ENCODE results near the gene FUT7. TPM values are rescaled to one million over a fixed set of nuclear protein-coding genes. Genes with fewer than 3 reads are reported as not detected.

FUT7 gene
- total RNA-seq, 3 donors from 2014 or later (not counting 1 experiment from before 2014, with no cell fraction given), result 0.99 to 5.1 (median 3.9) TPM

DNA sequence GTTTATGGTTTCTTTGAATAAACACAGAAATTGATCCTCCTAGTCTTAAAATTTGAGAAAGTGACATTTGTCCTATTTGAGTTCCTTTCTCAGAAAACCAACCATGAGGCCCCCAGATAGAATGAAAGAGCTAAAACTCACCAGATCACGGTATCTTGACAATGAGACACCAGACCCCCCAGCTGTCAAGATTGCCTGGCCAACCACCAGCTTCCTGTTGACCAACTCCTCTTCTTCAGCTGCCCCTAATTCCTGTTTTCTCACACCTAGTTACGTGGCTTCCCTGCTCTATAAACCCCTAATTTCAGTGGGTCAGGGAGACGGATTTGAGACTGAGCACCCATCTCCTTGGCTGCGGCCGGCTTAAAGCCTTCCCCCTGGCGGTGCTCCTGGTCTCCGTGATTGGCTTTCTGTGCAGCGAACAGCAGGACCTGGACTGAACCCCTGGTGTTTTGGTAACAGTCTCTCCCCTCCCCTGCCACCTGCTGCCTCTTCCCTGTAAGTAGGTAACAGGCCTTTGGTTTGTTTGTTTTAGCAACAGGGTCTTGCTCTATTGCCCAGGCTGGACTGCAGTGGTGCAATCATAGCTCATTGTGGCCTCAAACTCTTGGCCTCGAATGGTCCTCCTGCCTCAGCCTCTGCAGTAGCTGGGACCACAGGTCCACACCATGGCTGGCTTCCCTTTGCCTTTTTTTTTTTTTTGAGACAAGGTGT, 26.8 kb upstream of the FUT7 start:
- Histone ChIP-seq H3K4me3 (ENCODE audit: low read length) (no peak overlapping the region), H3K4me1 (ENCODE audit: control insufficient read depth, insufficient read depth, low read length) (peaks cover 3% of the 10 kb centered on the region), H3K9me3 (ENCODE audit: control insufficient read depth, insufficient read depth, low read length) (no peaks in the 10 kb centered on the region), H3K27me3 (ENCODE audit: control insufficient read depth, insufficient read depth, low read length) (no peaks in the 10 kb centered on the region), H3K36me3 (ENCODE audit: control insufficient read depth, insufficient read depth, low read length) (no peaks in the 10 kb centered on the region), H3K27ac (ENCODE audit: low read length) (no peak overlapping the region)
- Mint-ChIP-seq H3K4me1 (no peaks in the 10 kb centered on the region), H3K9me3 (no peaks in the 10 kb centered on the region), H3K27ac (no peak overlapping the region), H3K4me3 (no peak overlapping the region), H3K27me3 (ENCODE audit: low read depth in 2 of 2) (peaks cover 0 to 2% of the 10 kb centered on the region in 2 donors), H3K36me3 (no peaks in the 10 kb centered on the region)
- ATAC-seq (no peak), DNase-seq (no peak)
- intact Hi-C loops (cut with micrococcal nuclease), result no loop called here
- TF ChIP-seq CTCF (IDR thresholded peaks at IDR 0.05), result no peak
- WGBS (ENCODE audit: insufficient coverage), result 71% methylated on average over 9 of the region's 9 CpGs

- no peak for DNase-seq
- Histone ChIP-seq H3K4me3 (ENCODE audit: low read length) (no peak overlapping the region), H3K4me1 (ENCODE audit: control insufficient read depth, insufficient read depth, low read length) (peaks cover 14% of the 10 kb centered on the region), H3K27ac (ENCODE audit: low read length) (no peak overlapping the region), H3K36me3 (ENCODE audit: control insufficient read depth, insufficient read depth, low read length) (no peaks in the 10 kb centered on the region), H3K9me3 (ENCODE audit: control insufficient read depth, insufficient read depth, low read length) (no peaks in the 10 kb centered on the region), H3K27me3 (ENCODE audit: control insufficient read depth, insufficient read depth, low read length) (peaks cover 8% of the 10 kb centered on the region)
- intact Hi-C loops (cut with micrococcal nuclease), result no loop called here
- no peak overlapping the region for H3K4me3 Mint-ChIP-seq
- H3K4me1 Mint-ChIP-seq, result no peaks in the 10 kb centered on the region
- H3K36me3 Mint-ChIP-seq, result no peaks in the 10 kb centered on the region
- H3K27ac Mint-ChIP-seq, result no peak overlapping the region
- peaks cover 0 to 6% of the 10 kb centered on the region in 2 donors for H3K27me3 Mint-ChIP-seq (ENCODE audit: low read depth in 2 of 2)
- no peaks in the 10 kb centered on the region for H3K9me3 Mint-ChIP-seq
- TF ChIP-seq CTCF (IDR thresholded peaks at IDR 0.05), result no peak
- 89% methylated on average over 16 of the region's 16 CpGs for WGBS (ENCODE audit: insufficient coverage)
- ATAC-seq, result no peak
Observed at GRCh38 chr9:137057545-137057944, 25.7 kb upstream of the FUT7 start.

DNA sequence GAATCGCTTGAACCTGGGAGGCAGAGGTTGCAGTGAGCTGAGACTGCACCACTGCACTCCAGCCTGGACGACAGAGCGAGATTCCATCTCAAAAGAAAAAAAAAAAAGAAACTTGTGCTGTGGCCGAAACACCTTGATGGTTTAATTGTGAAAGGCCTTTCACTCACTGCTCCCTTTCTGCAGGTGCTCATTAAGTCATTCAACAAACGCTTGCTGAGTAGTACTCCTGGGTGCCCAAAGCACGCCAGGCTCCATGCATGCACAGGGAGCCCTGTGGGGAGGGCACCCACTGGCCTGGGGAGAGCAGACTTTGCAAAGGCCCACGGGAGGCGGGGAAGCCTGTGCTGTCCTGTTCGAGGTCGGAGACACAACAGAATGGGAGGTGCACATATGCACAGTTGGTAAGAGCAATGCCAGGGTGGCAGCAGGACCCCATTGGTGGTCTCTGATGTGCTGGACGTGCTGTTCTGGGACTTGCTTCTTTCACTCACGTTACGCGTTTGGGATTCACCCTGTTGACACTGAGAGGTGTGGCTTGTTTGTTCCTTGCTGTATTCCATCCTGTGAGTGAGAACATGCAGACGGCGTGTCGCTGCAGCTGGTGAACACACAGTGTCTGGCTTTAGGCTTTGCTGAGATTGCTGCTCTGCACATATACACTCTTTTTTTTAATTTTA, 25.0 kb upstream of the FUT7 start:
- Mint-ChIP-seq H3K27me3 (ENCODE audit: low read depth in 2 of 2) (peaks cover 0 to 11% of the 10 kb centered on the region in 2 donors), H3K27ac (no peak overlapping the region), H3K9me3 (no peaks in the 10 kb centered on the region), H3K36me3 (no peaks in the 10 kb centered on the region), H3K4me1 (no peaks in the 10 kb centered on the region), H3K4me3 (no peak overlapping the region)
- WGBS (ENCODE audit: insufficient coverage), result 92% methylated on average over 17 of the region's 17 CpGs
- Histone ChIP-seq H3K4me1 (ENCODE audit: control insufficient read depth, insufficient read depth, low read length) (peaks cover 16% of the 10 kb centered on the region), H3K4me3 (ENCODE audit: low read length) (no peak overlapping the region), H3K36me3 (ENCODE audit: control insufficient read depth, insufficient read depth, low read length) (no peaks in the 10 kb centered on the region), H3K27ac (ENCODE audit: low read length) (no peak overlapping the region), H3K27me3 (ENCODE audit: control insufficient read depth, insufficient read depth, low read length) (peaks cover 13% of the 10 kb centered on the region), H3K9me3 (ENCODE audit: control insufficient read depth, insufficient read depth, low read length) (no peaks in the 10 kb centered on the region)
- TF ChIP-seq CTCF (IDR thresholded peaks at IDR 0.05), result no peak
- DNase-seq (no peak), ATAC-seq (no peak)
- intact Hi-C loops (cut with micrococcal nuclease), result no loop called here

Measured in natural killer cell (primary cell).